Loucy (cell line): ENCODE data around the gene PLEKHD1.

ENCODE experiments used
- H2AFZ ChIP-seq: fragments of 200-600 bp; sonication (generic); 2 replicates; pipeline ENCODE4 v1.6.0; 2016; ENCODE audit warnings: antibody characterized with exemption, mild to moderate bottlenecking, low read length, moderate library complexity
- H3F3A ChIP-seq: fragments of 200-600 bp; 2 replicates; pipeline ENCODE4 v1.6.0; 2016; ENCODE audit warnings: antibody characterized with exemption, low read depth, mild to moderate bottlenecking
- H3K27me3 ChIP-seq: fragments of 200-600 bp; sonication (generic); 2 replicates; pipeline ENCODE4 v1.6.1; 2014; ENCODE audit warnings: low read length, mild to moderate bottlenecking; ENCODE audit not compliant: insufficient read depth, poor library complexity, severe bottlenecking
- H3K36me3 ChIP-seq: fragments of 200-600 bp; sonication (generic); 2 replicates; pipeline ENCODE4 v1.6.1; 2016; ENCODE audit warnings: low read length; ENCODE audit not compliant: insufficient read depth
- H3K4me1 ChIP-seq: fragments of 200-600 bp; sonication (generic); 2 replicates; pipeline ENCODE4 v1.5.1; 2014; ENCODE audit warnings: low read length, mild to moderate bottlenecking; ENCODE audit not compliant: insufficient read depth, poor library complexity, severe bottlenecking
- H3K4me2 ChIP-seq: fragments of 200-600 bp; sonication (generic); 2 replicates; pipeline ENCODE4 v1.6.0; 2014; ENCODE audit warnings: antibody characterized with exemption, low read length, low read depth, mild to moderate bottlenecking; ENCODE audit not compliant: poor library complexity, severe bottlenecking
- H3K4me3 ChIP-seq: fragments of 200-600 bp; sonication (generic); 2 replicates; pipeline ENCODE4 v1.5.1; 2014; ENCODE audit warnings: low read length, mild to moderate bottlenecking, mixed read lengths; ENCODE audit not compliant: poor library complexity, severe bottlenecking
- H3K79me2 ChIP-seq: fragments of 200-600 bp; sonication (generic); 2 replicates; pipeline ENCODE4 v1.6.1; 2014; ENCODE audit warnings: low read length; ENCODE audit not compliant: insufficient read depth
- H3K9ac ChIP-seq: fragments of 200-600 bp; sonication (generic); 2 replicates; pipeline ENCODE4 v1.6.0; 2014; ENCODE audit warnings: mild to moderate bottlenecking, low read depth, low read length, moderate library complexity; ENCODE audit not compliant: poor library complexity, severe bottlenecking
- H3K9me2 ChIP-seq: fragments of 200-600 bp; sonication (generic); replicated peaks from 2 replicates; pipeline ENCODE4 v1.6.1; 2016; ENCODE audit warnings: low read depth, low read length, mixed read lengths
- H3K9me3 ChIP-seq: fragments of 200-600 bp; sonication (generic); 2 replicates; pipeline ENCODE4 v1.6.1; 2014; ENCODE audit warnings: mild to moderate bottlenecking, antibody characterized with exemption, low read length, low read depth; ENCODE audit not compliant: insufficient read depth
- H4K20me1 ChIP-seq: fragments of 200-600 bp; sonication (generic); 2 replicates; pipeline ENCODE4 v1.6.0; 2014; ENCODE audit warnings: antibody characterized with exemption, low read length, mild to moderate bottlenecking; ENCODE audit not compliant: insufficient read depth, poor library complexity, severe bottlenecking
- EZH2phosphoT487 ChIP-seq: fragments of 200-600 bp; IDR thresholded peaks from 2 replicates; pipeline ENCODE4 v1.6.1; 2018; ENCODE audit warnings: antibody characterized with exemption, mild to moderate bottlenecking, moderate library complexity, borderline replicate concordance
- TF ChIP-seq, protein P1 (sequence below): fragments of 200-600 bp; sonication (generic); conservative IDR thresholded peaks from 2 replicates; pipeline ENCODE4 v1.5.1; 2014; ENCODE audit warnings: mild to moderate bottlenecking, antibody characterized with exemption, low read length

PLEKHD1 gene

DNA sequence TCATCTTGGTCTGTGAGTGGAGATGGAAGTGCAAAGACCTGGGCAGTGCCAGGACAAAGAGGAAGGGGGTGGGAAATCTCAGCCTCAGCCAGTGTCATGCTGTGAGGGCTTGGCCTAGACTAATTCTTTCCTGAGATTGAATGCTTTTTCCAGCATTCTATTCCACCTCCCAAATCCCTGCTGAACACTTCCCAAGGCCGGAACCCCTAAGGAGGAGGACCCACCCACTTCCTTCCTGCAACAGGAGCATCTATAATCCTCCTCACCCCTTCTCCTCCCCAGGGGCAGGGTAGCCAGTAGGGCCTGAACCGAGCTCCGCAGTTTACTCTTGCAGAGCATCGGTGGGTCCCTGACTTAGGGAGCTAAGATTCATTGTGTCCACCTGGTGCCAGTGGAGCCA is 3.2 kb downstream of the PLEKHD1 start:
- Histone ChIP-seq H4K20me1 (no peaks in the 10 kb centered on the region), H3K9ac (no peak overlapping the region), H2AFZ (no peak overlapping the region), H3K4me3 (no peak overlapping the region), H3K27me3 (no peaks in the 10 kb centered on the region), H3K79me2 (no peaks in the 10 kb centered on the region), H3K4me1 (no peaks in the 10 kb centered on the region), H3K9me2 (no peaks in the 10 kb centered on the region), H3F3A (no peaks in the 10 kb centered on the region), H3K9me3 (no peaks in the 10 kb centered on the region), H3K4me2 (no peak overlapping the region), H3K36me3 (no peaks in the 10 kb centered on the region)
- TF ChIP-seq, protein P1, sequence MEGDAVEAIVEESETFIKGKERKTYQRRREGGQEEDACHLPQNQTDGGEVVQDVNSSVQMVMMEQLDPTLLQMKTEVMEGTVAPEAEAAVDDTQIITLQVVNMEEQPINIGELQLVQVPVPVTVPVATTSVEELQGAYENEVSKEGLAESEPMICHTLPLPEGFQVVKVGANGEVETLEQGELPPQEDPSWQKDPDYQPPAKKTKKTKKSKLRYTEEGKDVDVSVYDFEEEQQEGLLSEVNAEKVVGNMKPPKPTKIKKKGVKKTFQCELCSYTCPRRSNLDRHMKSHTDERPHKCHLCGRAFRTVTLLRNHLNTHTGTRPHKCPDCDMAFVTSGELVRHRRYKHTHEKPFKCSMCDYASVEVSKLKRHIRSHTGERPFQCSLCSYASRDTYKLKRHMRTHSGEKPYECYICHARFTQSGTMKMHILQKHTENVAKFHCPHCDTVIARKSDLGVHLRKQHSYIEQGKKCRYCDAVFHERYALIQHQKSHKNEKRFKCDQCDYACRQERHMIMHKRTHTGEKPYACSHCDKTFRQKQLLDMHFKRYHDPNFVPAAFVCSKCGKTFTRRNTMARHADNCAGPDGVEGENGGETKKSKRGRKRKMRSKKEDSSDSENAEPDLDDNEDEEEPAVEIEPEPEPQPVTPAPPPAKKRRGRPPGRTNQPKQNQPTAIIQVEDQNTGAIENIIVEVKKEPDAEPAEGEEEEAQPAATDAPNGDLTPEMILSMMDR, result no peak
- TF ChIP-seq EZH2phosphoT487, result no peak

DNA sequence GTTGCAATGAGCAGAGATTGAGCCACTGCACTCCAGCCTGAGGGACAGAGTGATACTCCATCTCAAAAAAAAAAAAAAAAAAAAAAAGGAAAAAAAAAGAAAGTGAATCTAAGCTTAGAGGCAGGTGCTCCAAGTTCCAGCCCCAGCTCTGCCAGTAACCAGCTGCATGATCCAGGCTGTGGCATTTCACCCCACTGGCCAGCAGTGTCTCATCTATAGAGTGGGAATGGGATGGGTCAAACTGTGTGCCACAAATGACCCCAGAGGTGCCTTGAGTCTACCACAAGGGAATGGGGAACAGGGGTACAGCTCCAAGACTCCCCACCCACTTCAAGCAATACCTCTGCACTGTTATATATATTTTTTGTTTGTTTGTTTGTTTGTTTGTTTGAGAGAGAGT is 5.0 kb downstream of the PLEKHD1 start:
- Histone ChIP-seq H3K27me3 (no peaks in the 10 kb centered on the region), H3K9ac (no peak overlapping the region), H3K9me3 (no peaks in the 10 kb centered on the region), H3K79me2 (no peaks in the 10 kb centered on the region), H4K20me1 (no peaks in the 10 kb centered on the region), H3K36me3 (no peaks in the 10 kb centered on the region), H3K4me2 (no peak overlapping the region), H3K4me1 (no peaks in the 10 kb centered on the region), H3K9me2 (no peaks in the 10 kb centered on the region), H2AFZ (no peak overlapping the region), H3K4me3 (no peak overlapping the region), H3F3A (no peaks in the 10 kb centered on the region)
- TF ChIP-seq EZH2phosphoT487, result no peak
- TF ChIP-seq, protein P1, result no peak

DNA sequence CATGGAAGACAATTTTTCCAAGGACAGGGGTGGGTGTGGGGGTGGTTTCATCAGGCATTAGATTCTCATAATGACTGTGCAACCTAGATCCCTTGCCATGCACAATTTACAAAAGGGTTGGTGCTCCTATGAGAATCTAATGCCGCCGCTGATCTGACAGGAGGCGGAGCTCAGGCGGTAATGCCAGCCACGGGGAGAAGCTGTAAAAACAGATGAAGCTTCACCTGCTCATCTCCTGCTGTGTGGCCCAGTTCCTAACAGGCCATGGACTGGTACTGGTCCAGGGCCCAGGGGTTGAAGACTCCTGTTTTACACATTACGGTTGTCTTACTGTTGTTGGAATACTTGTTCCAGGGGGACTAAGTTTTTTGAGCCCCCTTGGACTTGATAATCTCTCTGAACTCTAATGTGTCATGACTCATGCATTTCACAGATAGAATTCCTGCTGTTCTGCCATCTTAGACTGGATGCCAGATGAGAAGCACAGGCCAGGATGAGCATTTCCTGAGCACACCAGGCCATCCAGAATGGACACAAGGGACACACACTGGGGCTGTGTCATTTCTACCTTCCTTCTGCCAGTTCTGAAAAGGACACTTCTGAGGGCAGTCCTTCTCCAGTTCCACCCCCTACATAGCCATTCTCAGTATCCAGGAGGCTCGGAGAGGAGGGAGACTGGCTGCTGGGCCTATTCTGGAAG is 5.8 kb downstream of the PLEKHD1 start:
- Histone ChIP-seq H3K27me3 (no peaks in the 10 kb centered on the region), H3K4me3 (no peak overlapping the region)
- TF ChIP-seq, protein P1, result no peak
- no peak for TF ChIP-seq EZH2phosphoT487

More for the DNA sequence above, 5.8 kb downstream of the PLEKHD1 start:
- Histone ChIP-seq H3F3A (no peaks in the 10 kb centered on the region), H3K79me2 (no peaks in the 10 kb centered on the region), H2AFZ (no peak overlapping the region), H3K9me2 (no peaks in the 10 kb centered on the region), H4K20me1 (no peaks in the 10 kb centered on the region), H3K4me1 (no peaks in the 10 kb centered on the region), H3K36me3 (no peaks in the 10 kb centered on the region), H3K9me3 (no peaks in the 10 kb centered on the region), H3K4me2 (no peak overlapping the region), H3K9ac (no peak overlapping the region)
